HCT116 (cell line): ENCODE results near the gene DUOXA1. TPM values are rescaled to one million over a fixed set of nuclear protein-coding genes. Genes with fewer than 3 reads are reported as not detected.

Experiments
- ATAC-seq: fragments of 200-7000 bp; cut with Tn5 transposase; 2 replicates; pipeline ENCODE4 v1.9.1; 2020; ENCODE audit warnings: mild to moderate bottlenecking, moderate library complexity
- BruUV-seq: library from RNA; stranded (reverse); fragments of 400-500 nt; replicated peaks from 2 replicates; lab custom pipeline; 2021; lab: Mats Ljungman, UMichigan
- CTCF ChIA-PET: fragments of 300-600 bp; sonication (Branson Sonifier 250); formaldehyde crosslinking; loops from one replicate; lab custom pipeline; 2021; ENCODE audit warnings: antibody characterized with exemption; lab: Charles Lee
- POLR2A ChIA-PET: fragments of 300-600, 350-600 bp; sonication (Branson Sonifier 250); formaldehyde crosslinking; loops from one replicate; lab custom pipeline; 2021; ENCODE audit warnings: antibody characterized with exemption; lab: Charles Lee
- RAD21 ChIA-PET, 2 experiments: fragments of 300-600 bp; sonication (Branson Sonifier 250); formaldehyde crosslinking; loops; one replicate each; lab custom pipeline; 2023; ENCODE audit warnings: low total read pairs in 2 of 2; ENCODE audit not compliant: uncharacterized antibody in 2 of 2, unreplicated experiment in 2 of 2, low non-redundant PET in 1 of 2; lab: Charles Lee
- DNase-seq: peaks from one replicate; pipeline ENCODE4 v3.0.0-alpha.2; 2010; ENCODE audit warnings: low read depth, low spot score
- H2AFZ ChIP-seq: fragments of 200-600 bp; shearing (Covaris generic), sonication (generic); 2 replicates; pipeline ENCODE4 v1.6.1; 2017; ENCODE audit warnings: low read depth, mixed run types, mixed read lengths, antibody characterized with exemption, low read length; ENCODE audit not compliant: poor library complexity, severe bottlenecking
- H3K27ac ChIP-seq: 2 replicates; pipeline ENCODE4 v1.5.1; 2012; ENCODE audit warnings: low read depth, low read length
- H3K27me3 ChIP-seq: fragments of 200-600 bp; sonication (generic); 2 replicates; pipeline ENCODE4 v1.6.1; 2016; ENCODE audit warnings: mixed run types, low read length, mixed read lengths; ENCODE audit not compliant: insufficient read depth
- H3K36me3 ChIP-seq, 2 experiments: fragments of 200-500 bp in 1 of 2; fragments of 200-600 bp in 1 of 2; sonication (Bioruptor generic) in 1 of 2; sonication (generic) in 1 of 2; 2 replicates each; pipeline versions ENCODE4 v1.5.1 to v1.6.1; 2014 to 2016; ENCODE audit warnings: low read length in 2 of 2, inconsistent platforms in 1 of 2, mixed read lengths in 1 of 2, mixed run types in 1 of 2; ENCODE audit not compliant: insufficient read depth in 2 of 2, control insufficient read depth in 1 of 2
- H3K4me1 ChIP-seq, 2 experiments: fragments of 200-600 bp in 1 of 2; sonication (generic) in 1 of 2; 2 replicates each; pipeline versions ENCODE4 v1.5.1 to v1.6.1; 2012 to 2017; ENCODE audit warnings: low read length in 2 of 2, inconsistent platforms in 1 of 2, mild to moderate bottlenecking in 1 of 2, mixed read lengths in 1 of 2, mixed run types in 1 of 2, moderate library complexity in 1 of 2; ENCODE audit not compliant: insufficient read depth in 2 of 2, control insufficient read depth in 1 of 2
- H3K4me2 ChIP-seq: fragments of 200-600 bp; sonication (generic); 2 replicates; pipeline ENCODE4 v1.6.1; 2017; ENCODE audit warnings: mixed run types, low read length, mixed read lengths
- H3K4me3 ChIP-seq, 2 experiments: fragments of 200-600 bp in 1 of 2; sonication (generic) in 1 of 2; replicated peaks in 1 of 2; 2 replicates each; pipeline ENCODE4 v1.5.1; 2011 to 2016; ENCODE audit warnings: low read length in 2 of 2, control low read depth in 1 of 2, low read depth in 1 of 2, mild to moderate bottlenecking in 1 of 2, mixed read lengths in 1 of 2, mixed run types in 1 of 2
- H3K79me2 ChIP-seq: fragments of 200-600 bp; sonication (generic); 2 replicates; pipeline ENCODE4 v1.6.1; 2017; ENCODE audit warnings: mild to moderate bottlenecking, mixed run types, low read length, moderate library complexity, mixed read lengths; ENCODE audit not compliant: insufficient read depth
- H3K9ac ChIP-seq: fragments of 200-600 bp; sonication (generic); 2 replicates; pipeline ENCODE4 v1.6.1; 2016; ENCODE audit warnings: low read length, mixed read lengths
- H3K9me2 ChIP-seq: fragments of 200-600 bp; sonication (generic), shearing (Covaris generic); 2 replicates; pipeline ENCODE4 v1.6.1; 2017; ENCODE audit warnings: mixed run types, mild to moderate bottlenecking, moderate library complexity; ENCODE audit not compliant: insufficient read depth
- H3K9me3 ChIP-seq, 2 experiments: fragments of 200-500 bp in 1 of 2; fragments of 200-600 bp in 1 of 2; sonication (Bioruptor generic) in 1 of 2; sonication (generic) in 1 of 2; 2 replicates each; pipeline ENCODE4 v1.6.1; 2014 to 2017; ENCODE audit warnings: low read length in 2 of 2, mixed read lengths in 2 of 2, inconsistent platforms in 1 of 2, low read depth in 1 of 2, mild to moderate bottlenecking in 1 of 2, mixed run types in 1 of 2, moderate library complexity in 1 of 2; ENCODE audit not compliant: control insufficient read depth in 1 of 2, insufficient read depth in 1 of 2
- H4K20me1 ChIP-seq: fragments of 200-600 bp; sonication (generic), shearing (Covaris generic); 2 replicates; pipeline ENCODE4 v1.6.1; 2017; ENCODE audit warnings: mixed run types, mild to moderate bottlenecking, moderate library complexity; ENCODE audit not compliant: insufficient read depth
- CBX3 ChIP-seq: IDR thresholded peaks from 2 replicates; pipeline ENCODE4 v1.6.1; 2012; ENCODE audit warnings: low read depth
- CEBPB ChIP-seq: IDR thresholded peaks from 2 replicates; pipeline ENCODE4 v1.6.1; 2012; ENCODE audit warnings: low read depth
- ELF1 ChIP-seq: IDR thresholded peaks from 2 replicates; pipeline ENCODE4 v1.6.1; 2012; ENCODE audit warnings: low read depth, borderline replicate concordance
- FOSL1 ChIP-seq: IDR thresholded peaks from 2 replicates; pipeline ENCODE4 v1.6.1; 2012; ENCODE audit warnings: low read depth
- MAX ChIP-seq: IDR thresholded peaks from 2 replicates; pipeline ENCODE4 v1.6.1; 2012
- SIN3A ChIP-seq: IDR thresholded peaks from 2 replicates; pipeline ENCODE4 v1.6.1; 2012; ENCODE audit warnings: low read depth
- SP1 ChIP-seq: IDR thresholded peaks from 2 replicates; pipeline ENCODE4 v1.6.1; 2012; ENCODE audit warnings: low read depth
- SRF ChIP-seq: IDR thresholded peaks from 2 replicates; pipeline ENCODE4 v1.6.1; 2012; ENCODE audit warnings: low read depth
- YY1 ChIP-seq: IDR thresholded peaks from 2 replicates; pipeline ENCODE4 v1.6.1; 2011; ENCODE audit warnings: low read length, low read depth, moderate library complexity, mild to moderate bottlenecking; ENCODE audit not compliant: insufficient replicate concordance; ENCODE audit errors: extremely low read depth
- ZFX ChIP-seq: fragments of 450-650 bp; IDR thresholded peaks from 2 replicates; pipeline ENCODE4 v1.6.1; 2017
- ZNF274 ChIP-seq: fragments of 200-500 bp; sonication (Bioruptor generic); IDR thresholded peaks from 2 replicates; pipeline ENCODE4 v1.6.1; 2014; ENCODE audit warnings: mild to moderate bottlenecking, low read depth, low read length, inconsistent platforms
- intact Hi-C: fragments of 100-400 bp; cut with micrococcal nuclease; formaldehyde crosslinking; loops from 2 replicates; pipeline ENCODE4 v1.10.0; 2022
- total RNA-seq: library from RNA; stranded (reverse); gene quantifications from one replicate; pipeline ENCODE4 v1.2.1, GENCODE V29; 2021; ENCODE audit not compliant: unreplicated experiment
- TF ChIP-seq, protein P1 (sequence below): IDR thresholded peaks from 2 replicates; pipeline ENCODE4 v1.6.1; 2012; ENCODE audit warnings: low read depth
- TF ChIP-seq, protein P2 (sequence below): IDR thresholded peaks from 2 replicates; pipeline ENCODE4 v1.6.1; 2012
- TF ChIP-seq, protein P3 (sequence below): IDR thresholded peaks from 2 replicates; pipeline ENCODE4 v1.6.1; 2011; ENCODE audit warnings: mild to moderate bottlenecking, low read length, moderate library complexity; ENCODE audit not compliant: insufficient replicate concordance; ENCODE audit errors: extremely low read depth

The DUOXA1 gene
- total RNA-seq, 1 experiment from 2014 or later, result 2.3 TPM

GRCh38 chr15:45091576-45091975 is 38.1 kb downstream of the DUOXA1 start:
- Histone ChIP-seq H3K36me3 (no peaks in the 10 kb centered on the region), H2AFZ (no peak overlapping the region), H3K79me2 (no peaks in the 10 kb centered on the region), H3K4me1 (peaks cover 0 to 7% of the 10 kb centered on the region in 2 experiments; a peak in 1 of 4 replicates), H4K20me1 (no peaks in the 10 kb centered on the region), H3K27me3 (peaks cover 14% of the 10 kb centered on the region; the same call in 1 of the 2 replicates), H3K4me2 (no peak overlapping the region), H3K9ac (no peak overlapping the region), H3K4me3 (no peak overlapping the region), H3K9me3 (no peaks in the 10 kb centered on the region), H3K9me2 (no peaks in the 10 kb centered on the region), H3K27ac (no peak overlapping the region)
- ATAC-seq (no peak), DNase-seq (no peak)
- ChIA-PET RAD21 (no interaction called here), POLR2A (no interaction called here), CTCF (no interaction called here)
- intact Hi-C loops, result no loop called here
- TF ChIP-seq SRF (no peak), SP1 (no peak), FOSL1 (no peak)
- no TSS peak for BruUV-seq

DNA sequence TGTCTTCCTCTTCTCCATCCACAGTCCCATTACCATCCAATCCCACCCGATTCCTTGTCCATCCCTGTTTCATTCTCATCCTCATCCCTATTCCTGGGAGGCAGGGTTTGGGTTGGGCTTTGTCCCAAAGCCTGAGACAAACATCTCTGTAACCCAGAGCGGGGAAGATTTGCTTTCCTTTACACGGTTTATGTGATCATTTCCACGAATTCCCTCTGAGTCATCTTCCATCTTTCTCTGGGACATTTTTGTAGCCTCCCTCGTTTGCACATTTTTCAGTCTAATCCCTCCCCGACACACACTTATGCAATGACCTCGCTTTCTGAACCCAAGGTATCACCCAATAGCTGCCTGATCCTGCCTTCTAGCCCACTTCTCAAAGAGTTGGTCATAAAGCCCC is 38.5 kb downstream of the DUOXA1 start:
- H3K27ac ChIP-seq, result no peak overlapping the region
- H3K4me2 ChIP-seq, result no peak overlapping the region
- H3K27me3 ChIP-seq, result peaks cover 14% of the 10 kb centered on the region; the same call in 1 of the 2 replicates
- no peaks in the 10 kb centered on the region for H3K9me2 ChIP-seq
- ChIA-PET RAD21 (no interaction called here), POLR2A (no interaction called here), CTCF (no interaction called here)
- H3K36me3 ChIP-seq, result no peaks in the 10 kb centered on the region
- no peaks in the 10 kb centered on the region for H3K9me3 ChIP-seq
- H3K79me2 ChIP-seq, result no peaks in the 10 kb centered on the region
- TF ChIP-seq FOSL1, result no peak
- no peak for TF ChIP-seq ZNF274
- TF ChIP-seq MAX, result no peak
- no peak for TF ChIP-seq YY1
- TF ChIP-seq CBX3, result no peak
- no peak for TF ChIP-seq CEBPB
- TF ChIP-seq, protein P1, sequence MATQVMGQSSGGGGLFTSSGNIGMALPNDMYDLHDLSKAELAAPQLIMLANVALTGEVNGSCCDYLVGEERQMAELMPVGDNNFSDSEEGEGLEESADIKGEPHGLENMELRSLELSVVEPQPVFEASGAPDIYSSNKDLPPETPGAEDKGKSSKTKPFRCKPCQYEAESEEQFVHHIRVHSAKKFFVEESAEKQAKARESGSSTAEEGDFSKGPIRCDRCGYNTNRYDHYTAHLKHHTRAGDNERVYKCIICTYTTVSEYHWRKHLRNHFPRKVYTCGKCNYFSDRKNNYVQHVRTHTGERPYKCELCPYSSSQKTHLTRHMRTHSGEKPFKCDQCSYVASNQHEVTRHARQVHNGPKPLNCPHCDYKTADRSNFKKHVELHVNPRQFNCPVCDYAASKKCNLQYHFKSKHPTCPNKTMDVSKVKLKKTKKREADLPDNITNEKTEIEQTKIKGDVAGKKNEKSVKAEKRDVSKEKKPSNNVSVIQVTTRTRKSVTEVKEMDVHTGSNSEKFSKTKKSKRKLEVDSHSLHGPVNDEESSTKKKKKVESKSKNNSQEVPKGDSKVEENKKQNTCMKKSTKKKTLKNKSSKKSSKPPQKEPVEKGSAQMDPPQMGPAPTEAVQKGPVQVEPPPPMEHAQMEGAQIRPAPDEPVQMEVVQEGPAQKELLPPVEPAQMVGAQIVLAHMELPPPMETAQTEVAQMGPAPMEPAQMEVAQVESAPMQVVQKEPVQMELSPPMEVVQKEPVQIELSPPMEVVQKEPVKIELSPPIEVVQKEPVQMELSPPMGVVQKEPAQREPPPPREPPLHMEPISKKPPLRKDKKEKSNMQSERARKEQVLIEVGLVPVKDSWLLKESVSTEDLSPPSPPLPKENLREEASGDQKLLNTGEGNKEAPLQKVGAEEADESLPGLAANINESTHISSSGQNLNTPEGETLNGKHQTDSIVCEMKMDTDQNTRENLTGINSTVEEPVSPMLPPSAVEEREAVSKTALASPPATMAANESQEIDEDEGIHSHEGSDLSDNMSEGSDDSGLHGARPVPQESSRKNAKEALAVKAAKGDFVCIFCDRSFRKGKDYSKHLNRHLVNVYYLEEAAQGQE, result no peak
- TF ChIP-seq, protein P2, sequence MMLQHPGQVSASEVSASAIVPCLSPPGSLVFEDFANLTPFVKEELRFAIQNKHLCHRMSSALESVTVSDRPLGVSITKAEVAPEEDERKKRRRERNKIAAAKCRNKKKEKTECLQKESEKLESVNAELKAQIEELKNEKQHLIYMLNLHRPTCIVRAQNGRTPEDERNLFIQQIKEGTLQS, result no peak
- no peak for TF ChIP-seq SIN3A
- TF ChIP-seq, protein P3, sequence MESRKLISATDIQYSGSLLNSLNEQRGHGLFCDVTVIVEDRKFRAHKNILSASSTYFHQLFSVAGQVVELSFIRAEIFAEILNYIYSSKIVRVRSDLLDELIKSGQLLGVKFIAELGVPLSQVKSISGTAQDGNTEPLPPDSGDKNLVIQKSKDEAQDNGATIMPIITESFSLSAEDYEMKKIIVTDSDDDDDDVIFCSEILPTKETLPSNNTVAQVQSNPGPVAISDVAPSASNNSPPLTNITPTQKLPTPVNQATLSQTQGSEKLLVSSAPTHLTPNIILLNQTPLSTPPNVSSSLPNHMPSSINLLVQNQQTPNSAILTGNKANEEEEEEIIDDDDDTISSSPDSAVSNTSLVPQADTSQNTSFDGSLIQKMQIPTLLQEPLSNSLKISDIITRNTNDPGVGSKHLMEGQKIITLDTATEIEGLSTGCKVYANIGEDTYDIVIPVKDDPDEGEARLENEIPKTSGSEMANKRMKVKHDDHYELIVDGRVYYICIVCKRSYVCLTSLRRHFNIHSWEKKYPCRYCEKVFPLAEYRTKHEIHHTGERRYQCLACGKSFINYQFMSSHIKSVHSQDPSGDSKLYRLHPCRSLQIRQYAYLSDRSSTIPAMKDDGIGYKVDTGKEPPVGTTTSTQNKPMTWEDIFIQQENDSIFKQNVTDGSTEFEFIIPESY, result no peak
- no peak for TF ChIP-seq ZFX
- TF ChIP-seq ELF1, result no peak
- no peak overlapping the region for H3K4me3 ChIP-seq
- no peak for ATAC-seq
- intact Hi-C loops, result no loop called here
- H2AFZ ChIP-seq, result no peak overlapping the region
- no peak overlapping the region for H3K9ac ChIP-seq
- no TSS peak for BruUV-seq
- H4K20me1 ChIP-seq, result no peaks in the 10 kb centered on the region
- DNase-seq, result no peak
- H3K4me1 ChIP-seq, result peaks cover 0 to 7% of the 10 kb centered on the region in 2 experiments; a peak in 1 of 4 replicates
